B cell (primary cell): ENCODE results near the gene SERPINA4.

Experiments used
- EZH2 ChIP-seq: IDR thresholded peaks from 2 replicates; pipeline ENCODE4 v1.6.1; 2012; ENCODE audit warnings: borderline replicate concordance, low read depth, mild to moderate bottlenecking, moderate library complexity, low read length; ENCODE audit not compliant: insufficient read depth, poor library complexity, severe bottlenecking
- TF ChIP-seq, protein P1 (sequence below): fragments of 200-600 bp; IDR thresholded peaks from one replicate; pipeline ENCODE4 v1.8.0; 2022; ENCODE audit warnings: antibody characterized with exemption, mild to moderate bottlenecking

DNA sequence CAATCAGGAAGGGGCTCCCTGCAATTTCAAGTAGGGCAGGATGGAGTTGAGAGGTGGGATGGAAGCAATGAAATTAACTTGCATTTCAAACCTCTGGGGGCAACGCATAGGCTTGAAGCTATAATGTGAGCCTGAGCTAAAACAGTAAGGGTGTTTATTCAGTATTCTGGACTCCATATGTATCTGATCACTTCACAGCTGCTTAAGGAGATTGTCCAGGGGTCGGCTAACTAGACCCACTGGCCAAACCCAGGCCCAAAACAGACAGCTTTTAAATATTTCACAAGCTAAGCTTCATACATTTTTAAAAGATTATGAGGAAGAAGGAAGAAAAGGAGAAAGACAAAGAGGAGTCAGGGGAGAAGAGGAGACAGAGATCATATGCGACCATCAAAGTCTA lies 44.1 kb downstream of the SERPINA4 start:
- TF ChIP-seq, protein P1, sequence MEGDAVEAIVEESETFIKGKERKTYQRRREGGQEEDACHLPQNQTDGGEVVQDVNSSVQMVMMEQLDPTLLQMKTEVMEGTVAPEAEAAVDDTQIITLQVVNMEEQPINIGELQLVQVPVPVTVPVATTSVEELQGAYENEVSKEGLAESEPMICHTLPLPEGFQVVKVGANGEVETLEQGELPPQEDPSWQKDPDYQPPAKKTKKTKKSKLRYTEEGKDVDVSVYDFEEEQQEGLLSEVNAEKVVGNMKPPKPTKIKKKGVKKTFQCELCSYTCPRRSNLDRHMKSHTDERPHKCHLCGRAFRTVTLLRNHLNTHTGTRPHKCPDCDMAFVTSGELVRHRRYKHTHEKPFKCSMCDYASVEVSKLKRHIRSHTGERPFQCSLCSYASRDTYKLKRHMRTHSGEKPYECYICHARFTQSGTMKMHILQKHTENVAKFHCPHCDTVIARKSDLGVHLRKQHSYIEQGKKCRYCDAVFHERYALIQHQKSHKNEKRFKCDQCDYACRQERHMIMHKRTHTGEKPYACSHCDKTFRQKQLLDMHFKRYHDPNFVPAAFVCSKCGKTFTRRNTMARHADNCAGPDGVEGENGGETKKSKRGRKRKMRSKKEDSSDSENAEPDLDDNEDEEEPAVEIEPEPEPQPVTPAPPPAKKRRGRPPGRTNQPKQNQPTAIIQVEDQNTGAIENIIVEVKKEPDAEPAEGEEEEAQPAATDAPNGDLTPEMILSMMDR: no peak
- no peak for TF ChIP-seq EZH2
